PC-3 (cell line): ENCODE results near the gene ZNF292.

ENCODE experiments used
- EZH2 ChIP-seq: fragments of 300-600 bp; sonication (generic); IDR thresholded peaks from one replicate; pipeline ENCODE4 v1.6.1; 2017; ENCODE audit warnings: antibody characterized with exemption, mild to moderate bottlenecking, low read length; ENCODE audit not compliant: unreplicated experiment
- EZH2phosphoT487 ChIP-seq: fragments of 300-600 bp; sonication (generic); IDR thresholded peaks from 2 replicates; pipeline ENCODE4 v1.6.1; 2018; ENCODE audit warnings: mild to moderate bottlenecking, antibody characterized with exemption, low read length, borderline replicate concordance
- TF ChIP-seq, protein P1 (sequence below): fragments of 300-600 bp; sonication (generic); conservative IDR thresholded peaks from 2 replicates; pipeline ENCODE4 v1.5.1; 2017; ENCODE audit warnings: antibody characterized with exemption, low read depth, mild to moderate bottlenecking, low read length

DNA sequence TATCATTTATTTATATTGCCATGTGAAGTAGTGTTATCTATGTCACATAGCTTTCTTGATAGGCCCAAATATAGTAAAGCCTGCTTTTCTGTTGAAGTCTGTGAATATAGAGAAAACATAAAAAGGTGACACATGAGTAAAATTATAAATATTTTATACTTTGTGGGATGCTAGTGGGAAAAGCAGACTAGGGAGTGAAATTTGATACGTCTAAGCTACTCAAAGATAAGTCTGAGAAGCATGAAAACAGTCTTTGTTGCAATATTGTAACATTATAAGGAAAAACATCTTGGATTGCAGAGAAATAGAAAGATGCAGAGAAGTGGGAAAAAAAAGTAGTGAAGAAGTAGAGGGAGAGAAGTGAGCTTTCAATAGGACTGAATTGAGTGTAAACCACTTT is 75.4 kb downstream of the ZNF292 start:
- TF ChIP-seq, protein P1, sequence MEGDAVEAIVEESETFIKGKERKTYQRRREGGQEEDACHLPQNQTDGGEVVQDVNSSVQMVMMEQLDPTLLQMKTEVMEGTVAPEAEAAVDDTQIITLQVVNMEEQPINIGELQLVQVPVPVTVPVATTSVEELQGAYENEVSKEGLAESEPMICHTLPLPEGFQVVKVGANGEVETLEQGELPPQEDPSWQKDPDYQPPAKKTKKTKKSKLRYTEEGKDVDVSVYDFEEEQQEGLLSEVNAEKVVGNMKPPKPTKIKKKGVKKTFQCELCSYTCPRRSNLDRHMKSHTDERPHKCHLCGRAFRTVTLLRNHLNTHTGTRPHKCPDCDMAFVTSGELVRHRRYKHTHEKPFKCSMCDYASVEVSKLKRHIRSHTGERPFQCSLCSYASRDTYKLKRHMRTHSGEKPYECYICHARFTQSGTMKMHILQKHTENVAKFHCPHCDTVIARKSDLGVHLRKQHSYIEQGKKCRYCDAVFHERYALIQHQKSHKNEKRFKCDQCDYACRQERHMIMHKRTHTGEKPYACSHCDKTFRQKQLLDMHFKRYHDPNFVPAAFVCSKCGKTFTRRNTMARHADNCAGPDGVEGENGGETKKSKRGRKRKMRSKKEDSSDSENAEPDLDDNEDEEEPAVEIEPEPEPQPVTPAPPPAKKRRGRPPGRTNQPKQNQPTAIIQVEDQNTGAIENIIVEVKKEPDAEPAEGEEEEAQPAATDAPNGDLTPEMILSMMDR, result no peak
- TF ChIP-seq EZH2 (no peak), EZH2phosphoT487 (no peak)
